Bronchial epithelial cell (primary cell): ENCODE results near the gene FBF1. TPM values are rescaled to one million over a fixed set of nuclear protein-coding genes. Genes with fewer than 3 reads are reported as not detected.

ENCODE experiments used
- DNase-seq: peaks from one replicate; pipeline ENCODE4 v3.0.0-alpha.2; 2010; ENCODE audit warnings: low read depth
- FAIRE-seq: peaks from 2 replicates; lab custom pipeline; 2011; peaks lifted over from hg19 to GRCh38; lab: Jason Lieb, UNC
- H3K27me3 ChIP-seq: 2 replicates; pipeline ENCODE4 v1.5.1; 2011; ENCODE audit warnings: low read length; ENCODE audit not compliant: control insufficient read depth, insufficient read depth
- H3K36me3 ChIP-seq: 2 replicates; pipeline ENCODE4 v1.5.1; 2011; ENCODE audit warnings: low read length; ENCODE audit not compliant: control insufficient read depth, insufficient read depth
- H3K4me3 ChIP-seq: 2 replicates; pipeline ENCODE4 v1.5.1; 2011; ENCODE audit warnings: mild to moderate bottlenecking, low read depth, low read length, control low read depth
- total RNA-seq: library from RNA; depleted of rRNA; stranded (reverse); fragments of >200 nt; gene quantifications from 2 replicates; pipeline ENCODE4 v1.2.1, GENCODE V29; 2014
- TF ChIP-seq, protein P1 (sequence below): IDR thresholded peaks from 2 replicates; pipeline ENCODE4 v1.5.1; 2011; ENCODE audit warnings: mild to moderate bottlenecking, moderate library complexity, low read length, control low read depth, inconsistent platforms; ENCODE audit not compliant: insufficient read depth, severe bottlenecking

The FBF1 gene
- total RNA-seq, 1 donor from 2014 or later, result 10.5 TPM

DNA sequence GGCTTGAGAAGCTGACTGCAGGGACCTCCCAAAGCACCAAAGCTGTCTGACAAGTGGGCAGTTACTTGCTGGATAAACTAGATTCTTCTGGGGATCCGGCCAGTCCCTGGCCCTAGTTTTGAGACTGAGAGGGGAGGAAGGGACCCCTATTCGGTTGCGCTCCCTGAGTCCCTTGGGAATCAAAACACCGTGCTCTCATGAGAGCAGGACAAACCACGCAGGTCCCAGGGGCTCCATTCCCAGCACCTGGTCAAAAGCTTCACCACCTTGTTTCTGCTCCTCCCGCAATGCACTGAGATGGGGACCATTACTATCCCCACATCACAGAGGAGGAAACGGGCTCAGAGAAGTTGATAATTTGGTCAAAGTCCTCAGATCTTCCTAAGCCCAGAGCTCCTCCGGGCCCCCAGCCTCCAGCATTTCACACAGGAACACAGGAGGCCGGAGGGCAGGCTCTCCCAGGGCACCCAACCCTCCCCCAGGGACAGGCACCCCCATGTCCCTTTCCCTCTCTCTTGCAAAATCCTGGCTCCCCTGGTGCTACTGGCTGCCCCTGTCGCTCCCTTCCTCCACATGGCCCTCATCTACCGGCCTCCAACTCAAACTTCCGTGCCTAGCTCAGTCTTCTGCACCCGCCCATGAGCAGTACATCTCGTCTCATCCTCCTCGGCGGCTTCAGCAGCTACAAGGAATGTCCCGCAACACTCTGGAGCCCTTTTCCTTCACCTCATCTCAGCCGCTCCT, 47.4 kb downstream of the FBF1 start:
- Histone ChIP-seq H3K36me3 (peaks cover 10% of the 10 kb centered on the region), H3K4me3 (no peak overlapping the region), H3K27me3 (no peaks in the 10 kb centered on the region)
- FAIRE-seq, result no peak
- DNase-seq, result no peak
- TF ChIP-seq, protein P1, sequence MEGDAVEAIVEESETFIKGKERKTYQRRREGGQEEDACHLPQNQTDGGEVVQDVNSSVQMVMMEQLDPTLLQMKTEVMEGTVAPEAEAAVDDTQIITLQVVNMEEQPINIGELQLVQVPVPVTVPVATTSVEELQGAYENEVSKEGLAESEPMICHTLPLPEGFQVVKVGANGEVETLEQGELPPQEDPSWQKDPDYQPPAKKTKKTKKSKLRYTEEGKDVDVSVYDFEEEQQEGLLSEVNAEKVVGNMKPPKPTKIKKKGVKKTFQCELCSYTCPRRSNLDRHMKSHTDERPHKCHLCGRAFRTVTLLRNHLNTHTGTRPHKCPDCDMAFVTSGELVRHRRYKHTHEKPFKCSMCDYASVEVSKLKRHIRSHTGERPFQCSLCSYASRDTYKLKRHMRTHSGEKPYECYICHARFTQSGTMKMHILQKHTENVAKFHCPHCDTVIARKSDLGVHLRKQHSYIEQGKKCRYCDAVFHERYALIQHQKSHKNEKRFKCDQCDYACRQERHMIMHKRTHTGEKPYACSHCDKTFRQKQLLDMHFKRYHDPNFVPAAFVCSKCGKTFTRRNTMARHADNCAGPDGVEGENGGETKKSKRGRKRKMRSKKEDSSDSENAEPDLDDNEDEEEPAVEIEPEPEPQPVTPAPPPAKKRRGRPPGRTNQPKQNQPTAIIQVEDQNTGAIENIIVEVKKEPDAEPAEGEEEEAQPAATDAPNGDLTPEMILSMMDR, result no peak

DNA sequence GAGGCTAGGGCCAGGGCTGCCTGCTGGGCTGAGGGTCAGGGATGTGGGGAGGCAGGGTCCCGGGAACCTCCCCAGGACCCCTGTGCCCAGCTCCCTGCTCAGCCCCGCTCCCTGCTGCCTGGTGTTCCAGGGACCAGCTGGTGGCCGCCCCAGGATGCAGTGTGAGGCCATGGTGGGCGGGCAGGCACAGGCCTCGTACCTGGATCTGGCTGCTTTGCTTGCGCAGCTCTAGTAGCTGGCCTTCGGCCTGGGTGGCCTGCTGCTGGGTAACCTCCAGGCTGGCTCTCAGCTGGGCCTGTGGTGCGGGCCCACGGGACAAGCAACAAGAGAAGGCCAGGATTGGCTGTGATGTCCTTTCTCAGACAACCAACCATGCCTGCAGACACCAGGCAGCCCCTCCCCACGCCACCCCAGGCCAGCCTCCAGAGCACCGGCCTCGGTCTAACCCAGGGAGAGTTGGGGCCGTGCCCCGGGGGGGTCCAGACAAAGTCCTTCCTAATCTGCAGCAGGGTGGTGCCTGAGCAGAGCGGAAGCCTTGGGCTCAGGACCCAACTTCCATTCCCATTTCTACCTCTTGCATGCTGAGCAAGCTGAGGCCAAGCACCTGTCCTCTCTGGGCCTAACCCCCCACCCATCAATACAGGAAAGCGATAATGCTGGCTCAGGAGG, 48.2 kb downstream of the FBF1 start:
- DNase-seq, result no peak
- no peak for FAIRE-seq
- H3K36me3 ChIP-seq, result peaks cover 9% of the 10 kb centered on the region
- H3K27me3 ChIP-seq, result no peaks in the 10 kb centered on the region
- H3K4me3 ChIP-seq, result no peak overlapping the region
- TF ChIP-seq, protein P1, result no peak

DNA sequence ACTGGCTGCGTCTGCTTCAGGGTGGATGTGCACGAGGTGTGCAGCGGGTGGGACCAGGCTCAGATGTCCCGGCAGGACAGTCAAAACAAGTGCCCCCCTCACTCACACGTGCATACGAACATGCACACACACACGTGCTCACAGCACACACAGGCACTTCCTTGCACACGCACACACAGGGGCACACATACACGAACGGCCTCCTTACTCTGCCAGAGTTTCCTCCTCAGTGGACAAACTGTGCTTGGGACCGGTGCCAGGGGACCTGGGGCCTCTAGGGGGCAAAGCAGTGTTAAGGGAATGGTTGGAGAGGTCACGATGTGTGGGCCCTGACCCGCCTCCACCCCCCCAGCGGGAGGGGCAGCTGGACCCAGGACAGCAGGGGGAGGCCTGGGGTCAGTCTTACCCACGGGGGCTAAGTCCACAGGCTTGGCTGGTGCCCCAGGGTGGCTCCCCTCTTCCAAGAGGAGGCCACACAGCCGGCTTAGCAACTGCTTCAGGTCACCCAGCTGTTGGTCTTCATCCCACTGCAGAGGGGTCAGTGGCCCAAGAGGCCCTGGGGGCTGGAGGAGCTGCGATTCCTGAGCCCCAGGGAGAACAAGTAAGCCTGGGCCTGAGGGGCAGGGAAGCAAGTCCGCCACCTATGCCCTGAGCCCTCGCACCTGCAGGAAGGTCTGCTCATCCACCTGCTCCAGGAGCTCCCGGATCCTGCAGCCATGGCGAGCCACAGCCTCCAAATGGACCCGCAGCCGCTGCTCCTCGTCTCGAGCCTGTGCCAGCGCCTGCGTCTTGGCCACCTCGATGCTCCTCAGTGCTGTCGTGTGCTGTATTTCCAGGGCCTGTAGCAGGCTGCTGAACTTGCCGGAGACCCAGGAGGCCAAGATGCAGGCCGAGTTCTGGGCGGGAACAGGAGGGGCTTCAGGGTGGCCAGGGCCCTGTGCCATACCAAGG, 49.0 kb downstream of the FBF1 start:
- Histone ChIP-seq H3K36me3 (peaks cover 9% of the 10 kb centered on the region), H3K27me3 (no peaks in the 10 kb centered on the region), H3K4me3 (no peak overlapping the region)
- FAIRE-seq, result no peak
- DNase-seq, result no peak
- TF ChIP-seq, protein P1, result no peak

DNA sequence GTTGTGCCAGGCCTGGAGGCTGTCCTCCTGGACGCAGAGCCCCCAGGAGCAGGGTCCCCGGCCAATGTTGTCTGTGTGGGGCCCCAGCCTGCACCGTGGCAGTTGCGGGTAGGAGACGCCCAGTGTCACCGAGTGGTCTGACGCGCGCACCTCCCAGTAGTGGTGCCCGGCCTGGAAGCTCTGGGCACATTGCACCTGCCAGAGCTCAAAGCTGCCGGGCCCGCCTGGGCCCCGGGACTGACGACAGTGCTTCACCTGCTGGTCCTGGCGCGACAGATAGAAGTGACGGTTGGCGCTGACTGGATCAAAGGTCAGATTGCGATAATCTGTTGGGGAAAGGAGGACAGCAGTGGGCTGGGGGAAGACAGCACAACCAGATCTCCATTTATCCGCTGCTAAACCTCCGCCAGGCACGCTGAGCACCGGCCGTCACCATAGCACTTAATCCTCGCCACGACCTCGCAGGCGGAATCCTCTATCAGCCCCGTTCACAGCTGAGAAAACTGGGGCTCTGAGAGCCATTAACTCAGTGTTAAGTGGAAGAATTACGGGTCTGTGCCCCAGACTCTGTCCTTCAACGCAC, 49.7 kb downstream of the FBF1 start:
- FAIRE-seq, result no peak
- DNase-seq, result no peak
- Histone ChIP-seq H3K27me3 (no peaks in the 10 kb centered on the region), H3K4me3 (no peak overlapping the region), H3K36me3 (peaks cover 9% of the 10 kb centered on the region)
- TF ChIP-seq, protein P1, result no peak

DNA sequence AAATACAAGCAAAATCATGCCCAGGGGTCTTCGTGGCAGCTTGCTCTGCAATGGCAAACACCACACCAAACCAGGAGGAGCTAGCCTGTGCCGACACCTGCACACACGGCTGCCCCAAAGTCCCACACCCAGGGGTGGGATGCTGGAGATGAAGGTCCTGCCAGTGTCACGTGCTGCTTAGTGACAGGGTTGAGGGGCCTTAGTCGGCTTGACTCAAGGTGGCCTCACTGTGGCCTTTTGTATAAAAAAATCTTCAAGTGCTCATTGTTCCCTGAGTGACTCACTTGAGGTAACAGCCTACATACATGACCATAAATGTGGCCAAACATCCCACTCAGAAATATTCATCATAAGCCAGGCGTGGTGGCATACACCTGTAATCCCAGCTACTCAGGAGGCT, 51.4 kb downstream of the FBF1 start:
- no peaks in the 10 kb centered on the region for H3K27me3 ChIP-seq
- TF ChIP-seq, protein P1, result no peak
- FAIRE-seq, result peak; percentile 13
- DNase-seq, result peak; percentile 45
- H3K4me3 ChIP-seq, result no peak overlapping the region
- H3K36me3 ChIP-seq, result peaks cover 9% of the 10 kb centered on the region
